Measurements from ENCODE around the gene GRK5.

Gene GRK5

DNA sequence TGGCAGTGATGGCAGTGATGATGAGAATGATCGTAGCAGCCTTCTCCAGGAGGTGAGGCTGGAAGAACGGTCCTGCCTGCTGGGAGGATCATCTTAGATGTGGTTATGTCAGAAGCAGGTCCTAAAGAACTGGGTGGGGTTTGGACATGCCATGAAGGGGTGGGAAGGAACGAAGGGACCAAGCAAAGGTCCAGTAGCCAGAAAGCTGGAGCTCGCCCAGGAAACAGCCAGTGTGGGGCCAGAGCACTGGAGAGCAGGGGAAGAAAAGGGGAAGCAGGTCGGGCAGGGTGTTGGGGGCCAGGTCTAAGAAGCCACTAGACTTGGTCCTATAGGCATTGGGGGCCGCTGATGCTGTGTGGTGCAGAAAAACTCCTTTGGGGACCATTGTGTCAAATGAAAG, 207.8 kb downstream of the GRK5 start:
- peaks cover 35% of the 10 kb centered on the region for H3K4me1 ChIP-seq (ENCODE audit: control insufficient read depth, insufficient read depth, low read length)
- no peak overlapping the region for H3K27ac ChIP-seq (ENCODE audit: low read length)

DNA sequence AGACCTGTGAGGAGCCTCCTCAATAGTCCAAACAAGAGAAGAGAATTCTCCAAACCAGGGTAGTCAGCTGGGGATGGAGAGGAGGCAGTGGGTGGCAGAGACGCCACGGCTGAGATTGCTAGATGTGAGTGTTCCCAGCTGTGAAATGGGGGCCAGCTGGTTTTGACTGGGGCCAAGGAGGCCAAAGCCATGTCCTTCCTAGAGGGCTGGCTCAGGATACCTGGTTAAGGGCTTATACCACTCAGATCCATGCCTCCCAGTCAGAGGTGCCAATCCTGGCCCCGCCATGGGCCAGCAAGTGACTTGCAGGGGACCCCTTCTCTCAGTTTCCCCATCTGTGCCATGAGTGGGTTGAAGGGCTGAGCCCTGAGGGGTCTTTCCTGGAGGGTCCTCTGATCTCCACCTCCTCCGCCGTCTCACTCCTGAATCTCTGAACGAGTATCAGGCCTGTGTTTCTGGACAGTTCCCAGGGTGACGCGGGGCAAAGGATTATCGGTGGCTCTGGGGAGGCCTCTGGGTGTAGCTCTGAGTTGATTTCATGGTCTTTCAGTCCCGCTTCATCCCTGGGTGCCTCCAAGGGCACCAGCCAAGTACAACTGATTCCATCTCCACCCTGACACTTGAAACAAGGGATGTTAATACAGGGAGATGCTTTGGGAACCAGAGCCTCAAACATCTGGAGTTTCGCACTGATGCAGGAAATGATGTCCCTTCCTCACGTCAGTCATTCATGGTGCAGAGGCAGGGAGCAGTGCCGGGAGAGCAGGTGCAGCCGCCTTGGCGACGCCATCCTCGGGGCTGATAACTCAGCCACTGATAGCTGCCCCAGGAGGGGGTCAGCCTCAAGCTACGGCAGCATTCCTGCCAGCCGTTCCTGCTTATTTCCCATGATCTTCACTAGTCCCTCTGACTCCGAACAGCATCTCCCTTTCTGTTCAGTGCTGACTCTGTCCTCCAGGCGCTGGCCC, 208.4 kb downstream of the GRK5 start:
- Histone ChIP-seq H3K9ac (ENCODE audit: low read length in 2 of 2) (no peak overlapping the region), H3K4me1 (ENCODE audit: control insufficient read depth, insufficient read depth, low read length) (peaks cover 35% of the 10 kb centered on the region), H3K9me3 (ENCODE audit: control insufficient read depth in 2 of 2, low read length in 2 of 2) (no peaks in the 10 kb centered on the region), H3K36me3 (ENCODE audit: control insufficient read depth in 2 of 2, insufficient read depth in 2 of 2, low read length in 2 of 2) (no peaks in the 10 kb centered on the region), H3K27ac (ENCODE audit: low read length) (no peak overlapping the region), H3K4me3 (ENCODE audit: low read length in 2 of 2) (no peak overlapping the region), H3K27me3 (ENCODE audit: control insufficient read depth in 1 of 2, insufficient read depth in 2 of 2, low read length in 2 of 2) (no peaks in the 10 kb centered on the region)

More for the DNA sequence above, 207.8 kb downstream of the GRK5 start:
- Histone ChIP-seq H3K36me3 (ENCODE audit: control insufficient read depth in 2 of 2, insufficient read depth in 2 of 2, low read length in 2 of 2) (no peaks in the 10 kb centered on the region), H3K27me3 (ENCODE audit: control insufficient read depth in 1 of 2, insufficient read depth in 2 of 2, low read length in 2 of 2) (no peaks in the 10 kb centered on the region), H3K9ac (ENCODE audit: low read length in 2 of 2) (no peak overlapping the region), H3K9me3 (ENCODE audit: control insufficient read depth in 2 of 2, low read length in 2 of 2) (no peaks in the 10 kb centered on the region), H3K4me3 (ENCODE audit: low read length in 2 of 2) (no peak overlapping the region)

DNA sequence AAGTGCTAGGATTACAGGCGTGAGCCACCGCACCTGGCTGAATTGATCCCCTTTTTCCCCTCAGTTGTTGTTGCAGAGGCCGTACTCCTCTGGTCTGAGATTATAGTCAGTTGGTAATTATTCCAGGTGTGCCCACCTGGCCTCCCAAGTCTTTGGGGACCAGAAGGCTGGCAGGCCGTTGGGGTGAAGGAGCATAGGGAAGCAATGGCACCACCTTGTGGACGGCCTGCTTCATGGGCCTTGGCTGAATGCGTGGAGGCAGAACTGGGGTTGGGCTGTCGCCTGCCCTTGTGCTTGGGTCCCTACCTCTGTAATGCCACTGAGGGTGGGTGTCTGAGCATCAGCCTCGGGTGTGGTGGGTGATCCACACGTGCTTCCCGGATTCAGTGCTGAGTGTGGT, 209.5 kb downstream of the GRK5 start:
- Histone ChIP-seq H3K9ac (ENCODE audit: low read length in 2 of 2) (no peak overlapping the region), H3K4me1 (ENCODE audit: control insufficient read depth, insufficient read depth, low read length) (peaks cover 38% of the 10 kb centered on the region), H3K36me3 (ENCODE audit: control insufficient read depth in 2 of 2, insufficient read depth in 2 of 2, low read length in 2 of 2) (no peaks in the 10 kb centered on the region), H3K27me3 (ENCODE audit: control insufficient read depth in 1 of 2, insufficient read depth in 2 of 2, low read length in 2 of 2) (no peaks in the 10 kb centered on the region), H3K27ac (ENCODE audit: low read length) (no peak overlapping the region), H3K9me3 (ENCODE audit: control insufficient read depth in 2 of 2, low read length in 2 of 2) (no peaks in the 10 kb centered on the region), H3K4me3 (ENCODE audit: low read length in 2 of 2) (no peak overlapping the region)

DNA sequence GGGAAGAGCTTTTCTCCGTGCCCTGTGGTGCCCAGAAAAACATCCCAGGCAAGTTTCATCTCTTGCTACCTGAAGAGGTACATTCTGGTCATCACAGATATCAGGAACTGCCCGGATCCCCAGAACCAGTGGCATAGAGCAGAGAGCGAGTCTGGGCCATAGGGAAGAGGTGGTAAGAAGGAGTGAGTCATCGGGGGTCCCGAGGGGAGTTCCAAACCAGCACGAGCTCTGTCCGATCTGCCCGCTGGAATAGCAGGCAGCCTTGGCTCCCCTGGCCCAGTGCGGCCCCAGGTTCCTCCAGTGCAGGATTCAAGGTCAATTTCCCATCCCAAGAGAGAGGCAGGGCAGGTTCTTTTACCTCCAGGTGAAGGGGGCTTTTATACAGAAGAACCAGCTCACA, 210.5 kb downstream of the GRK5 start:
- H3K27ac ChIP-seq (ENCODE audit: low read length) = no peak overlapping the region
- no peaks in the 10 kb centered on the region for H3K9me3 ChIP-seq (ENCODE audit: control insufficient read depth in 2 of 2, low read length in 2 of 2)
- H3K9ac ChIP-seq (ENCODE audit: low read length in 2 of 2) = no peak overlapping the region
- H3K4me3 ChIP-seq (ENCODE audit: low read length in 2 of 2) = no peak overlapping the region
- peaks cover 0 to 2% of the 10 kb centered on the region in 2 donors for H3K36me3 ChIP-seq (ENCODE audit: control insufficient read depth in 2 of 2, insufficient read depth in 2 of 2, low read length in 2 of 2)
- H3K27me3 ChIP-seq (ENCODE audit: control insufficient read depth in 1 of 2, insufficient read depth in 2 of 2, low read length in 2 of 2) = no peaks in the 10 kb centered on the region
- peaks cover 29% of the 10 kb centered on the region for H3K4me1 ChIP-seq (ENCODE audit: control insufficient read depth, insufficient read depth, low read length)

DNA sequence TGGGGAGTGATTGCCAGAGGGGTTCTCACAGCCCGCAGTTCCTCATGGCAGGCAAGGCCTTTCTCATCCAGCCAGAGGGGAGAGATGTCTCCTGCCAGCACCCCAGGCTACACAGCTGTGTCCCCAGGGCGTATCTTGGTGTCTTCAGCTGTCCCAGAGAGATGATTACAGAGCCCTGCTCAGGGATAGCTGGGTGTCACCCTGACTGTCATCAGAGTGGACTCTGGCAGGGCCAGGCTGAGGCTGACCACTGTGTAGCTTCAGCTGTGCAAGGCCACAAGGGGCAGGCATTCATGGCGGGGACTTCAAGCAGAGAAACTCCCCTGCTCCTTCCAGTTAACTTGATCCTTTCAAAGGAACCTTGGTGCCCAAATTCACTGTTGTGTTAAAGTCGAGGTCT, 211.0 kb downstream of the GRK5 start:
- H3K9ac ChIP-seq (ENCODE audit: low read length in 2 of 2) = no peak overlapping the region
- no peak overlapping the region for H3K4me3 ChIP-seq (ENCODE audit: low read length in 2 of 2)
- H3K27me3 ChIP-seq (ENCODE audit: control insufficient read depth in 1 of 2, insufficient read depth in 2 of 2, low read length in 2 of 2) = no peaks in the 10 kb centered on the region
- H3K27ac ChIP-seq (ENCODE audit: low read length) = no peak overlapping the region
- peaks cover 24% of the 10 kb centered on the region for H3K4me1 ChIP-seq (ENCODE audit: control insufficient read depth, insufficient read depth, low read length)
- no peaks in the 10 kb centered on the region for H3K9me3 ChIP-seq (ENCODE audit: control insufficient read depth in 2 of 2, low read length in 2 of 2)
- peaks cover under 1 to 2% of the 10 kb centered on the region in 2 donors for H3K36me3 ChIP-seq (ENCODE audit: control insufficient read depth in 2 of 2, insufficient read depth in 2 of 2, low read length in 2 of 2)

DNA sequence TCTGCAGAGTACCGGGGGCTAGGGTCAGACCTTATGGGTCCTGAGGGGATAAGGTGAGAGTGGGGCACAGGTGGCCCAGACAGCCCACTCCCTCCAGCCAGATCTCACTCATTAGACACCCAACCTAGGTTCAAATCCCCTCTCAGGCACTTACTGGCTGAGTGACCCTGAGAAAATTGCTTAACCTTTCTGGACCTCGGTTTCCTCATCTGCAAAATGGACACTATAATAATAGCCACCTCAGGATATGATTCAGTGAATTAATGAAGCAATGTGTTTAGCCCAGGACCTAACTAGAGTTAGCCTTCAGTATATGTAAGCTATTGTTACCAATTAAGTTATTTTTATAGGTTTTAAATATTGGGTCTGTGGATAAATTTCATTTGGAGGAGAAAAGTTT, 212.6 kb downstream of the GRK5 start:
- Histone ChIP-seq H3K4me3 (ENCODE audit: low read length in 2 of 2) (no peak overlapping the region), H3K9me3 (ENCODE audit: control insufficient read depth in 2 of 2, low read length in 2 of 2) (no peaks in the 10 kb centered on the region), H3K27me3 (ENCODE audit: control insufficient read depth in 1 of 2, insufficient read depth in 2 of 2, low read length in 2 of 2) (no peaks in the 10 kb centered on the region), H3K36me3 (ENCODE audit: control insufficient read depth in 2 of 2, insufficient read depth in 2 of 2, low read length in 2 of 2) (peaks cover 3 to 4% of the 10 kb centered on the region in 2 donors), H3K27ac (ENCODE audit: low read length) (no peak overlapping the region), H3K4me1 (ENCODE audit: control insufficient read depth, insufficient read depth, low read length) (peaks cover 17% of the 10 kb centered on the region), H3K9ac (ENCODE audit: low read length in 2 of 2) (no peak overlapping the region)

DNA sequence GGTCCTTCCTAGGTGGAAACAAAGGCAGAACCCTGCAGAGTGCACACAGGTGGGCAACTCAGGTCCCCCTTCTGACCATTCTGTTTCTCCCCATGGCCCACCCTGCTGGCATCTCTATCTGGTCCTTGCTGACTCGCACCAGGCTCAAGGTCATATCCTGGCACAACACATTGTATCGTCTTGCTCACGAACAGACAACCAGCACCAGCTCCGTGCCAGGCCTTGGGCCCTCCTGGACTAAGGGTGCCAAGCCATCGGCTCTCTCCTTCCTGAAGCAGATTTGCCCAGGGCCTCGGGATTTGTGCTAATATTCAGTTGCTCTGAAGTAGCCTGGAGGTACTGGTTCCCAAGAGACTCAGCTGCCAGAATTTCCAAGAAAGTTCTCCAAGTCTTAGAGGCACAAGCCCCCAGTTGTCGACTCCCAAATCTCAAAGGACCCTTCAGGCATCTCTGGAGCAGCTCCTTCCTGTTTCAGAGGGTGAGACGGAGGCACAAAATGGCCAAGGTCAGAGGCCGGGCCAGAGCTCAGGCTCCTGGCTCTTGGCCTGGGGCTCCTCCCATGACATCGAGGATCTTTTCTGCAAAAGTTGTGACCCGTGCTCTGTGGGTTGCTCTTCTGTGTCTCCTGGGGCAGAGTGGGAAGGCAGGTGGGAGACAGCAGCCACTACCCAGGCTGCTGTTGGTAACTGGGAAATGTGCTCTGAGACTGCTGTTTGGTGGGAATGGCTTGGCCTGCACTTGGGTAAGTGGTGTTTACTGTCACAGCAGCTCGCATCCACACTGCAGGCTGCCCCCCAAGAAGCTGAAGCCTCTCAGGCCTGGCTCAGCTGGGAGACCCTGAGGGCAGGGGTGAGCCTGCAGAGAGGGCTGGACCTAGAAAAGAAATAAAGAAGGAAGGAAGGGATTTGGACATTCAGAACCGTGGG, 213.8 kb downstream of the GRK5 start:
- Histone ChIP-seq H3K9ac (ENCODE audit: low read length in 2 of 2) (no peak overlapping the region), H3K4me3 (ENCODE audit: low read length in 2 of 2) (no peak overlapping the region), H3K27me3 (ENCODE audit: control insufficient read depth in 1 of 2, insufficient read depth in 2 of 2, low read length in 2 of 2) (no peaks in the 10 kb centered on the region), H3K4me1 (ENCODE audit: control insufficient read depth, insufficient read depth, low read length) (peaks cover 15% of the 10 kb centered on the region), H3K36me3 (ENCODE audit: control insufficient read depth in 2 of 2, insufficient read depth in 2 of 2, low read length in 2 of 2) (peaks cover 6 to 10% of the 10 kb centered on the region in 2 donors), H3K27ac (ENCODE audit: low read length) (peak overlapping the region; percentile 6), H3K9me3 (ENCODE audit: control insufficient read depth in 2 of 2, low read length in 2 of 2) (no peaks in the 10 kb centered on the region)

DNA sequence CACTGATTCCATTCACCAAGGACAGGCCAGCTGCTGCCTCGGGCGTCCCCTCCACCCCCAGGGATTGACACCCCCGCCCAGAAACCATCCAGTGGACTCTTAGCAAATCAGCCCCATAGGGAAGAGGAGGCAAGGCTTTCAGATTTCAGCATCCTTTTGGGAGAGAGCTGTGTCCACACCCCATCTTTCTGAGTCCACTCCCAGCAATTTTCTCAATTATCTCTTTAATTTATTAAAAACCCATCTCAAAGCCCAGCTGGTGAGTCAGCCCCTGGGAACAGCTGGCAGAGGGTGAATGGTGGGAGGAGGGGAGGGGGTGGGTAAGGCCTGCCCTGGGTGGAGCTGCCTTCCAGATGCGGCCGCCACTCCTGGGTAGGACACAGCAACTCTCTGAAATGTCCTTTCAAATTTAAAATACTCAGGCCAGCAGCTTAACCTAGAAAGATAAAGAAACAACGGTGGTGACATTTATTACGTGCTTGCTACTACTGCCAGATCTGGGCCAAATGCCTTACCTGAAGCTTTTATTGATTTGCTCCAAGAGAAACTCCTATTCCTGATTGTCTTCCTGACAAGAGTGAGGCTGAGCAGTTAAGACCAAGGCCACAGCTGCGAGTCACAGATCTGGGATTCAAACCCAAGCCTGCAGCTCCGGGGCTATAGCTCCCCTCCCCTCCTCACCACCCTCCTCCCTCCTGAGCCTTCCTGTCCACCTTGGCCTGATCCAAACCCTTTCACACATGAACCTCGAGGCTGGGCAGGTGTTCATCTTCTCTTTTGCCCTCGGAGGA, 214.7 kb downstream of the GRK5 start:
- peaks cover 12 to 19% of the 10 kb centered on the region in 2 donors for H3K36me3 ChIP-seq (ENCODE audit: control insufficient read depth in 2 of 2, insufficient read depth in 2 of 2, low read length in 2 of 2)
- H3K4me3 ChIP-seq (ENCODE audit: low read length in 2 of 2) = no peak overlapping the region
- peaks cover 10% of the 10 kb centered on the region for H3K4me1 ChIP-seq (ENCODE audit: control insufficient read depth, insufficient read depth, low read length)
- no peak overlapping the region for H3K9ac ChIP-seq (ENCODE audit: low read length in 2 of 2)
- H3K27me3 ChIP-seq (ENCODE audit: control insufficient read depth in 1 of 2, insufficient read depth in 2 of 2, low read length in 2 of 2) = no peaks in the 10 kb centered on the region
- peak overlapping the region; percentile 6 for H3K27ac ChIP-seq (ENCODE audit: low read length)
- H3K9me3 ChIP-seq (ENCODE audit: control insufficient read depth in 2 of 2, low read length in 2 of 2) = no peaks in the 10 kb centered on the region

DNA sequence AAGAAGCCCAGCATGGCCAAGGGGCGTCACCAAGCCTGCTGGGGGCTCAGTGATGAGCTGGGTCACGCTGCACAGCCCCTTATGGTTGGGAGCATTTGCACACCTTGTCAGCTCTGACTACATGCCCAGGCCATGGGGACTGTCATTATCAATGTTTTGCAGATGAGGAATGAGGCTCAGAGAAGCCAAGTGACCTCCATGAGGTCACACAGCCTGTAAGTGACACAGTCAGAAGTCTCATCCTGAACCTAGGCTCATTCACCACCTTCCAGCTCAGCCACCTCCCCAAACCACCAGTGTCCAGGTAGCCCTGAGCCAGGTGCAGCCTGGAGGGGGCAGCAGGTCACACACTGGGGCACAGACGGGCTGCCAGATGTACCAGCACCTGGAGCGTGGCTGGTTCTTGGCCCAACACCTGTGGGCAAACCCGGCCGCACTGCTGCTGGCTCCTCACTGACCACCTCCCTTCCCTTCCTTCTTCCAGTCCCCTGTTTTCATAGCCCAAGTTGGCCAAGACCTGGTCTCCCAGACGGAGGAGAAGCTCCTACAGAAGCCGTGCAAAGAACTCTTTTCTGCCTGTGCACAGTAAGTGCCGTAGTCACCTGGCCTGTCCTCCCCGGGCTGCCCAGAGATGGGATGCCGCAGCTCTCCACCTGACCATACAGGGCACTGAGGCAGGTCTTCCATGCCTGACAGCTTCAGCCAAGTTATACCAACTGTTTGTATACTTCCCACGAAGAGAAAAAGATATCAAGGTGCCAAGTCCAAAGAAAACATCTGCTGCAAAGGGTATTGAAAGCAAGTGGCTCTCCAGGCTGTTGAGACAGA, 215.5 kb downstream of the GRK5 start:
- Histone ChIP-seq H3K27ac (ENCODE audit: low read length) (no peak overlapping the region), H3K9me3 (ENCODE audit: control insufficient read depth in 2 of 2, low read length in 2 of 2) (no peaks in the 10 kb centered on the region), H3K36me3 (ENCODE audit: control insufficient read depth in 2 of 2, insufficient read depth in 2 of 2, low read length in 2 of 2) (peaks cover 21 to 27% of the 10 kb centered on the region in 2 donors), H3K9ac (ENCODE audit: low read length in 2 of 2) (no peak overlapping the region), H3K4me3 (ENCODE audit: low read length in 2 of 2) (no peak overlapping the region), H3K4me1 (ENCODE audit: control insufficient read depth, insufficient read depth, low read length) (peaks cover 7% of the 10 kb centered on the region), H3K27me3 (ENCODE audit: control insufficient read depth in 1 of 2, insufficient read depth in 2 of 2, low read length in 2 of 2) (no peaks in the 10 kb centered on the region)
